ENCODE measurements around the gene LTK.
A peak's percentile ranks its signal among the peaks of the same experiment; 100 is the strongest.

The LTK gene

GRCh38 chr15:41513506-41514227 lies at the start of gene LTK:
TSS of gene LTK (minus strand) at chr15:41513827. CDS start at chr15:41513709, 118 bp downstream.
- TF ChIP-seq CTCF (IDR thresholded peaks at IDR 0.05; ENCODE audit: unreplicated experiment in 3 of 3): no peak
- H3K27me3 Mint-ChIP-seq (ENCODE audit: low read depth): peaks cover 71% of the 10 kb centered on the region
- no peak within 1 kb of the TSS for H3K27ac Mint-ChIP-seq
- H3K9me3 Mint-ChIP-seq: no peaks in the 10 kb centered on the region
- H3K36me3 Mint-ChIP-seq (ENCODE audit: low read depth): peaks cover 21% of the 10 kb centered on the region
- H3K4me3 Mint-ChIP-seq: peak within 1 kb of the TSS; percentile 77 to 84 (median 82)
- H3K4me1 Mint-ChIP-seq: peaks cover 8% of the 10 kb centered on the region

GRCh38 chr15:41562784-41563198 lies 49.2 kb upstream of the LTK start:
- Mint-ChIP-seq H3K9me3 (no peaks in the 10 kb centered on the region), H3K27me3 (ENCODE audit: low read depth) (peaks cover 8% of the 10 kb centered on the region), H3K27ac (peak overlapping the region; percentile 98 to 100 (median 99)), H3K36me3 (ENCODE audit: low read depth) (peaks cover 15% of the 10 kb centered on the region), H3K4me3 (peak overlapping the region; percentile 55 to 76 (median 74)), H3K4me1 (peaks cover 78% of the 10 kb centered on the region)
- TF ChIP-seq CTCF (IDR thresholded peaks at IDR 0.05; ENCODE audit: unreplicated experiment in 3 of 3): no peak

- H3K4me1 Mint-ChIP-seq: peaks cover 76% of the 10 kb centered on the region
- peaks cover 10% of the 10 kb centered on the region for H3K27me3 Mint-ChIP-seq (ENCODE audit: low read depth)
- no peaks in the 10 kb centered on the region for H3K9me3 Mint-ChIP-seq
- H3K4me3 Mint-ChIP-seq: peak overlapping the region; percentile 74 to 89 (median 76)
- H3K36me3 Mint-ChIP-seq (ENCODE audit: low read depth): peaks cover 15% of the 10 kb centered on the region
- peak overlapping the region; percentile 98 to 100 (median 99) for H3K27ac Mint-ChIP-seq
- TF ChIP-seq CTCF (IDR thresholded peaks at IDR 0.05; ENCODE audit: unreplicated experiment in 3 of 3): no peak
Measured at GRCh38 chr15:41562244-41562643, 48.6 kb upstream of the LTK start.

- peaks cover 10% of the 10 kb centered on the region for H3K27me3 Mint-ChIP-seq (ENCODE audit: low read depth)
- TF ChIP-seq CTCF (IDR thresholded peaks at IDR 0.05; ENCODE audit: unreplicated experiment in 3 of 3): peak in 2 of 3 experiments; percentile 11 to 25
- H3K4me3 Mint-ChIP-seq: peak overlapping the region; percentile 74 to 89 (median 76)
- H3K27ac Mint-ChIP-seq: peak overlapping the region; percentile 98 to 100 (median 99)
- H3K9me3 Mint-ChIP-seq: no peaks in the 10 kb centered on the region
- peaks cover 12% of the 10 kb centered on the region for H3K36me3 Mint-ChIP-seq (ENCODE audit: low read depth)
- peaks cover 71% of the 10 kb centered on the region for H3K4me1 Mint-ChIP-seq
Measured at GRCh38 chr15:41561777-41562145, 48.1 kb upstream of the LTK start.

GRCh38 chr15:41561104-41561776 lies 47.6 kb upstream of the LTK start:
- H3K27me3 Mint-ChIP-seq (ENCODE audit: low read depth): peaks cover 12% of the 10 kb centered on the region
- H3K36me3 Mint-ChIP-seq (ENCODE audit: low read depth): peaks cover 8% of the 10 kb centered on the region
- no peak for TF ChIP-seq CTCF (IDR thresholded peaks at IDR 0.05; ENCODE audit: unreplicated experiment in 3 of 3)
- peak overlapping the region; percentile 89 to 90 (median 90) for H3K4me3 Mint-ChIP-seq
- no peaks in the 10 kb centered on the region for H3K9me3 Mint-ChIP-seq
- H3K27ac Mint-ChIP-seq: peak overlapping the region; percentile 98 to 100 (median 99)
- H3K4me1 Mint-ChIP-seq: peaks cover 66% of the 10 kb centered on the region

Measured in nephron (organoid).